ENCODE measurements around the gene TIMM8A.
"Not testable (repeated sequence)": the region's sequence is repeated elsewhere in the genome, so short reads cannot be mapped to it uniquely, and the experiment has no call there.

Gene TIMM8A

DNA sequence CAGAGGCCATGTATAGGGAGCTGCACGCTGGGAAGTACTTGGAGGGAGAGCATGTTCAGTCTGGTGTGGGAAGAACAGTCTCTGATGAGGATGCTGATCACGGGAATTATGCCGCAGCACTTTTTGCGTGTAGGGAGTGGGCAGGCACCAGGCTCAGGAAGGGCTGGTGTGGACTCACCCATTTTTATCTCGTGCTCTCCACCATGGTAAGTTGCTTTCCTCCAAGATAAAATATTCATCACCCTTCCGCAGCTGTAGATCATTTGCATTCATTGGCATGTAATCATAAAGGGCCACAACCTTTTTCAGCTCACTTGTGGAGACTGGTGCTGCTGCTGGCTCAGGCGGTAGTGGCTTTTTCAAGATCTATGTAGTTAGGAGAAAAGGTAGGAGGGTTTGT is 11.8 kb upstream of the TIMM8A start:
- no peak for DNase-seq (ENCODE audit: extremely low read depth in 1 of 2, low read depth in 1 of 2)

DNA sequence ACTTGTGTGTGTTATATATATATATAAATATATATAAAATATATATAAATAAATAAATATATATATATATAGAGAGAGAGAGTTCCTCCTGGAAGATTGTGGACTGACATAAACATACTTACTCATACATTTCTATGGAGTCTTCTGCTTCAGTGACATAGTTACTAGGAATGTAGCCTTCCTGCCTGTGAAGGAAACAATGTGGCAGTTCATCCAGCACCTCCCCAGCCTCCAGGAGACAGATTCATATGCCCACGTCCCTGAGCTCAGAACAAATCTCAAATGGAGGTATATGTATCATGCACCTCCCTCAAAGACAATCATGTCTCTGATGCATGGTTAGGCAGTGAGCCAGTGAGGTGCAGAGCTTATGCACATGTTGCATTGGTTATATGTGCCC is 11.4 kb upstream of the TIMM8A start:
- DNase-seq (ENCODE audit: extremely low read depth in 1 of 2, low read depth in 1 of 2) = no peak

- DNase-seq (ENCODE audit: extremely low read depth in 1 of 2, low read depth in 1 of 2) = no peak
Measured at GRCh38 chrX:101357166-101357795, 8.7 kb upstream of the TIMM8A start.

- no peak for DNase-seq (ENCODE audit: extremely low read depth in 1 of 2, low read depth in 1 of 2)
Measured at GRCh38 chrX:101349193-101349562, 636 bp upstream of the TIMM8A start.

- DNase-seq (ENCODE audit: extremely low read depth in 1 of 2, low read depth in 1 of 2) = no peak
Measured at GRCh38 chrX:101347859-101348451, 587 bp downstream of the TIMM8A start.

DNA sequence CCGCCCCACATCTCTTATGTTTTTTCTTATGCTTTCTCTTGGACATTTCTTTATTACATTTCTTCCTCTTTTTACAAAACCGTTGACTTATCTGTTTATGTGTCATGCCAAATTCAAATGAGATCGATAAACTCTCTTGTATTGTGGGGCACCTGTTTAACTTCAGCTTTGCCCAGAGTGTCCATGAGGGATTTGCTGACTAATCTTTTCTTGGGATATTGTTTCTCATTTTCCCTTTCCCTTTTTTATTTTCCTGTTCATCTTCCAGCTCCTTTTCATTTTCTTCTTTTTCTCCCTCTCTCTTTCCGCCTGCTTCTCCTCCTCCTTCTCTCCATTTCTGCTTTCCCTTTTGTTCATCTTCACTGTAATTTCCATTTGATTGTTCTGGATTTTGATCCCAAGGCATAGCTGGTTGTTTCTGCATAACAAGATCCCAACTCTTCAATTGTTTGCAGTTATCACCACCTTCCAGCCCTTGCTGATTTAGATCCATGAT is 10.7 kb downstream of the TIMM8A start:
- DNase-seq (ENCODE audit: extremely low read depth in 1 of 2, low read depth in 1 of 2) = no peak

DNA sequence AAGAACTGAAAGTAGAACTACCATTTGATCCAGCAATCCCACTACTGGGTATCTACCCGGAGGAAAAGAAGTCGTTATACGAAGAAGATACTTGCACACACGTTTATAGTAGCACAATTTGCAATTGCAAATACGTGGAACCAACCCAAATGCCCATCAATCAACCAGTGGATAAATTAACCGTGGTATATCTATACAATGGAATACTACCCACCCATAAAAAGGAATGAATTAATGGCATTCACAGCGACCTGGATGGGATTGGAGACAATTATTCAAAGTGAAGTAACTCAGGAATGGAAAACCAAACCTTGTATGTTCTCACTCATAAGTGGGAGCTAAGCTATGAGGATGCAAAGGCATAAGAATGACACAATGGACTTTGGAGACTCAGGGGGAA is 14.2 kb downstream of the TIMM8A start:
- DNase-seq (ENCODE audit: extremely low read depth in 1 of 2, low read depth in 1 of 2) = not testable (repeated sequence)

- not testable (repeated sequence) for DNase-seq (ENCODE audit: extremely low read depth in 1 of 2, low read depth in 1 of 2)
Measured at GRCh38 chrX:101326600-101326999, 21.9 kb downstream of the TIMM8A start.

DNA sequence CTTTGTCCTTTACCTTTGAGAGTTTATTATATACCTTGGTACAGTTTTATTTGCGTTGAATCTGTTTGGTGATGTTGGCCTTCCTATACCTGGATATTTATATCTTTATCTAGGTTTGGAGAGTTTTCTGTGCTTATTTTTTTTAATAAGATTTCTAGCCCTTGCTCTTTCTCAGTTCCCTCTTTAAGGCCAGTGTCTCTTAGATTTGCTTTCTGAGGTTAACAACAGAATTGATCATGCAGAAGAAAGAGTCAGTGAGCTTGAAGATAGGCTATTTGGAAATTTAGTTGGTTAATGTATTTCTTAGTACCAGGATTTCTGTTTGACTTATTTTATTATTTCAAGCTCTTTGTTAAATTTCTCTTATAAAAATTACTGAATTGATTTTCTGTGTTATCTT is 44.8 kb downstream of the TIMM8A start:
- no peak for DNase-seq (ENCODE audit: extremely low read depth in 1 of 2, low read depth in 1 of 2)
